ENCODE data around the gene CLEC17A.

Gene CLEC17A

DNA sequence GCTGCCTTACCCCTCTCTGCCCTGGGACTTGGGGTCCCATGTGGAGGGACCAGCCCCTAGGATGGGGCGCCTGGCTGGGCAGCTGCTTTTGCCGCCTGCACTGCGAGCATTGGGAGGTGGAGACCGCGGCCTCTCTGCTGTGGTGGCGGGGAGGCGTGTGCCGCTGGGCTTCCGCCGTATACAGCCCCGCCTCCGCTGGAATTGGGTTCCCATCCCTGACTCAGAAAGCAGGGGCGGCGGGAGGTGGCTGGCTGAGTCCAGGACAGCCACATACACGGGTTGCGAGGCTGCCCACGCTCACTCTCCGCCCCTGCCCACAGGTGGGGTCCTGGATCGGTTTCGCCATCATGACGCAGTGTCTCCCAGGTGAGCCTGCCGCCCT, 17.6 kb upstream of the CLEC17A start:
- no peak for TF ChIP-seq CTCF (conservative IDR thresholded peaks at IDR 0.05; ENCODE audit: low read depth, low read length)
- DNase-seq (ENCODE audit: low read depth): no peak
- no peak overlapping the region for H3K4me3 ChIP-seq (ENCODE audit: low read length)

- no peak for TF ChIP-seq CTCF (conservative IDR thresholded peaks at IDR 0.05; ENCODE audit: low read depth, low read length)
- no peak overlapping the region for H3K4me3 ChIP-seq (ENCODE audit: low read length)
- no peak for DNase-seq (ENCODE audit: low read depth)
These were observed 16.8 kb upstream of the CLEC17A start for GRCh38 chr19:14565765-14566711.

DNA sequence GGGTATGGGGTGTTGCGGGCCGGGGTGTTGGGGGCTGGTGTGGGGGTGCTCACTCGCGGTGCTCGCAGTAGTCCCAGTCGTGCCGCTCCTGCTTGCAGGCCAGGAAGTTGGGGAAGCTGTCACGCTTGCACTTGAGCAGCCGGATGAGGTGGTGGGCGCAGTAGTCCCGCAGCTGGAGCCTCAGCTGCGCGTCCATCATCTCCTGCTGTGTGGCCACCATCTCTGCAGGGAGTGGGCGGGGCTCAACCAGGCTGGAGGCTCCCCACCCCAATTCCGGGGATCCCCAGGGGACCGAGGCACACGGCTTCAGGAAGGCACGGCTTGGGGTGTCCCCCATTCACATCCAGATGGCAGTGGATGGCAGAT, 16.2 kb upstream of the CLEC17A start:
- TF ChIP-seq CTCF (conservative IDR thresholded peaks at IDR 0.05; ENCODE audit: low read depth, low read length): no peak
- H3K4me3 ChIP-seq (ENCODE audit: low read length): no peak overlapping the region
- DNase-seq (ENCODE audit: low read depth): no peak

- H3K4me3 ChIP-seq (ENCODE audit: low read length): no peak overlapping the region
- DNase-seq (ENCODE audit: low read depth): no peak
- no peak for TF ChIP-seq CTCF (conservative IDR thresholded peaks at IDR 0.05; ENCODE audit: low read depth, low read length)
These were observed 15.8 kb upstream of the CLEC17A start for GRCh38 chr19:14567079-14567478.

GRCh38 chr19:14570864-14571527, 11.9 kb upstream of the CLEC17A start:
- DNase-seq (ENCODE audit: low read depth): no peak
- TF ChIP-seq CTCF (conservative IDR thresholded peaks at IDR 0.05; ENCODE audit: low read depth, low read length): no peak
- H3K4me3 ChIP-seq (ENCODE audit: low read length): peak overlapping the region; percentile 80

DNA sequence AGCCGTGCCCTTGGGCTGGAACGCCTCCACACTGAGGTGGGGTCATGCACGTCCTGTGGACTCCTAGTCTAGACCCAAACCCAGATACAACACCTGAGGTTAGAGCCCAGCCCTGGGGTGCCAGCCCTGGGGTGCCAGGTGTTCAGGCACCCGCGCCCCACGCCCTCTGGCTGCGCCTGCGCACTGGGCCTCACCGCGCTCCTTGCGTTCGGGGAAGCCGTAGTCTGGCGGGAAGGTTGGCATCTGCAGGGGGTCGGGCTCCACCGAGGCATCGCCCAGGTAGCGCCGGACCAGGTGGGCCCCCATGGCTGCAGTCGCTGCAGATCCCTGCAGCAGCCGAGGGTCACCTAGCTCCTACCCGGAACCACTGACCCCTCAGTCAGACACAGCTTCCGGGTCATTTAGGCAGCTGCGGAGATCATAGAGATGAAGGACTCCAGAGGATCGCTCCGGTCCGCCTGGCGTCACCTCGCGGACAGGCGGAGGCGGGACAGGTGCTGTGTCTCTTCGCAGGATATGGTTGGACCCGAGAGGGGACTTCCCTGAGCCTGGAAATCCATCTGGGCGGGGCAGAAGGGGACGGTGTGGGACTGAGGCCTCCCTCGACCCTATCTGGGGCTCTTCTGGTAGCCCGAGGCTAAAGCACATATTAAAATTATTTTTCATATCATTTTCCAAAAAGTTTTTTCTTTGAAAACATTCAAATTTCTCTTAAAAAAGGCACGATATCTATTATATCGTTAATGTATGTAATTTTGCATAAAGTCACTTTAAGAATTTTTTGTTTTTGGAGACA, 11.0 kb upstream of the CLEC17A start, which contains the start of gene NDUFB7:
NDUFB7 (minus strand) TSS at position 372 of the 796 bp plus-strand sequence; CDS start at position 306, 66 bp downstream.
- peak; percentile 81 for DNase-seq (ENCODE audit: low read depth)
- H3K4me3 ChIP-seq (ENCODE audit: low read length): peak within 1 kb of the TSS; percentile 80
- TF ChIP-seq CTCF (conservative IDR thresholded peaks at IDR 0.05; ENCODE audit: low read depth, low read length): peak; percentile 68
